Measurements from ENCODE around the gene KIR2DL1.

DNA sequence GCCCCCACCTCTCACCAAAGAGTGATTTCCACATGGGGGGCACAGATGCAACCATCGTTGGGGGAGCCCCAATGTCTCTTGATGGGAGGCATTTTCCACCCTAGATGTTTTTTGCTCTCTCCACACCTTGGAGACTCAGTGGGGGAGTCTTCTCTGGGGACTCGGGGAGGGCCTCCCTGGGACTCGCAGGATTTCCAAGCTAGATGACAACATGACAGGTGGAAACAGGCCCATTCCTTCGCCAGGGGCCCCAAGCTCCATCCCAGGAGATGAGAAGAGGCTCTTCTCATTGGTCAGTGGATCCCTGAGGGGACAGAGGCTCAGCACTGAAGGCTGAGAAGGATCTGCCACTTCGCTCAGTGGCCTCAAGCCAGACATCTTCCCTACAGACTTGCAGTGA, 21.1 kb downstream of the KIR2DL1 start:
- TF ChIP-seq CTCF (IDR thresholded peaks at IDR 0.05) (no peak), EZH2 (IDR thresholded peaks at IDR 0.05) (no peak), EZH2phosphoT487 (IDR thresholded peaks at IDR 0.05) (no peak)
